ENCODE measurements around the gene XPNPEP1.

XPNPEP1 gene

DNA sequence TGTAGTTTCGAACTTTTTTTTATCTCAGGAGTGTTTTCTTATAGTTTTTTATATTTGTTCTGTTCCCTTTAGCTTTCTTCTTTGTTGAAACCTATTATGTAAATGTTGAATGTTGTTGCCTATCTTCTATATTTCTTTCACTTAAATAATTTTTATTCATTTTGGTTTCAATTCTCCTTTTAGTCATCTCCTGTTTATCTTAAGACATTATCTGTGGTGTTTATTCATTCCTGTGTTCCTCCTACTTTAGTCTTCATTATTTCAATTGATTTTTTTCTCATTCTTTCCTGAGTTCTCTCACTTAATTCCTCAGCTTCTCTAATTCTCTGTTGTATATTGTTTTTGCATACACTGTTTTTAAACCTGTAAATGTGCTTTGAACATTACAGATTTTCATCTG lies 64.1 kb downstream of the XPNPEP1 start:
- TF ChIP-seq, protein P1, sequence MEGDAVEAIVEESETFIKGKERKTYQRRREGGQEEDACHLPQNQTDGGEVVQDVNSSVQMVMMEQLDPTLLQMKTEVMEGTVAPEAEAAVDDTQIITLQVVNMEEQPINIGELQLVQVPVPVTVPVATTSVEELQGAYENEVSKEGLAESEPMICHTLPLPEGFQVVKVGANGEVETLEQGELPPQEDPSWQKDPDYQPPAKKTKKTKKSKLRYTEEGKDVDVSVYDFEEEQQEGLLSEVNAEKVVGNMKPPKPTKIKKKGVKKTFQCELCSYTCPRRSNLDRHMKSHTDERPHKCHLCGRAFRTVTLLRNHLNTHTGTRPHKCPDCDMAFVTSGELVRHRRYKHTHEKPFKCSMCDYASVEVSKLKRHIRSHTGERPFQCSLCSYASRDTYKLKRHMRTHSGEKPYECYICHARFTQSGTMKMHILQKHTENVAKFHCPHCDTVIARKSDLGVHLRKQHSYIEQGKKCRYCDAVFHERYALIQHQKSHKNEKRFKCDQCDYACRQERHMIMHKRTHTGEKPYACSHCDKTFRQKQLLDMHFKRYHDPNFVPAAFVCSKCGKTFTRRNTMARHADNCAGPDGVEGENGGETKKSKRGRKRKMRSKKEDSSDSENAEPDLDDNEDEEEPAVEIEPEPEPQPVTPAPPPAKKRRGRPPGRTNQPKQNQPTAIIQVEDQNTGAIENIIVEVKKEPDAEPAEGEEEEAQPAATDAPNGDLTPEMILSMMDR (IDR thresholded peaks at IDR 0.05; ENCODE audit: insufficient read depth, low read length, missing control alignments): no peak
- POLR2A ChIA-PET: no interaction called here
- DNase-seq (ENCODE audit: low read depth, low spot score): no peak
- no peak overlapping the region for H3K4me3 ChIP-seq (ENCODE audit: low read depth, low read length)
- CTCF ChIA-PET: interaction anchor here (0.9 to 1.5 kb wide), 2 partner anchors 10 to 13 kb away, joined by 3 to 4 read pairs; no protein-coding TSS in a partner anchor

DNA sequence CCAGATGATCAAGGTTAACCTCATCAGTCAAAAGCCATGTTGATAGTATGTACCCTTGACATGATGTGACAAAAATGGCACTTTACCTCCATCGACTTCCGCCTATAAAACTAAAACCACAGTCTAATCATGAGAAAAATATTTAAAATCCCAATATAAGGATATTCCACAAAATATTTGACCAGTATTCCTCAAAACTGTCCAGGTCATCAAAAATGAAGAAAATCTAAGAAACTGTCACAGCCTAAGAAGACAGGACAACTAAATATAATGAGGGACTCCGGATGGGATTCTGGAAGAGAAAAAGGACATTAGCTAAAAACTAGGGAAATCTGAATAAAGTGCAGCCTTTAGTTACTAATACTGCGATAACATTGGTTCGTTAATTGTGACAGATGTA lies 67.6 kb downstream of the XPNPEP1 start:
- ChIA-PET POLR2A (no interaction called here), CTCF (interaction anchor here (1.6 kb wide), 1 partner anchor 10 kb away, joined by 3 read pairs; no protein-coding TSS in a partner anchor)
- TF ChIP-seq, protein P1 (IDR thresholded peaks at IDR 0.05; ENCODE audit: insufficient read depth, low read length, missing control alignments): no peak

DNA sequence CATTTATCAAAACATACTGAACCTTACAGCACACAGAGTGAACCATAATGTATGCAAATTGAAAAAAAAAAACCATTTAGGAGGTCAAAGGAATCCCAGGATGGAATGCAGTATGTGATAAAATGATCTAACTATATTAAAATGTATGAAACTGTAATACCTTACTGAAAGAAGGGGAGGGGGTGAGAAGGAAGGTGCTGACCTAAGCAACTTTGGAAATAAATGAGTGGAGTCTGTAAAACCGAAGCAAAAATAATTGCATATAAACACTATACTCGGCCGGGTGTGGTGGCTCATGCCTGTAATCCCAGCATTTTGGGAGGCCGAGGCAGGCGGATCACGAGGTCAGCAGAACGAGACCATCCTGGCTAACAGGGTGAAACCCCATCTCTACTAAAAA lies 69.4 kb downstream of the XPNPEP1 start:
- no peak for DNase-seq (ENCODE audit: low read depth, low spot score)
- H3K4me3 ChIP-seq (ENCODE audit: low read depth, low read length): no peak overlapping the region
- POLR2A ChIA-PET: no interaction called here
- CTCF ChIA-PET: interaction anchor here (0.7 to 2.2 kb wide), 4 partner anchors 10 to 1885 kb away, joined by 4 to 19 read pairs (median 6); no protein-coding TSS in a partner anchor
- TF ChIP-seq, protein P1 (IDR thresholded peaks at IDR 0.05; ENCODE audit: insufficient read depth, low read length, missing control alignments): no peak

More for the DNA sequence above, 67.6 kb downstream of the XPNPEP1 start:
- no peak for DNase-seq (ENCODE audit: low read depth, low spot score)
- no peak overlapping the region for H3K4me3 ChIP-seq (ENCODE audit: low read depth, low read length)

DNA sequence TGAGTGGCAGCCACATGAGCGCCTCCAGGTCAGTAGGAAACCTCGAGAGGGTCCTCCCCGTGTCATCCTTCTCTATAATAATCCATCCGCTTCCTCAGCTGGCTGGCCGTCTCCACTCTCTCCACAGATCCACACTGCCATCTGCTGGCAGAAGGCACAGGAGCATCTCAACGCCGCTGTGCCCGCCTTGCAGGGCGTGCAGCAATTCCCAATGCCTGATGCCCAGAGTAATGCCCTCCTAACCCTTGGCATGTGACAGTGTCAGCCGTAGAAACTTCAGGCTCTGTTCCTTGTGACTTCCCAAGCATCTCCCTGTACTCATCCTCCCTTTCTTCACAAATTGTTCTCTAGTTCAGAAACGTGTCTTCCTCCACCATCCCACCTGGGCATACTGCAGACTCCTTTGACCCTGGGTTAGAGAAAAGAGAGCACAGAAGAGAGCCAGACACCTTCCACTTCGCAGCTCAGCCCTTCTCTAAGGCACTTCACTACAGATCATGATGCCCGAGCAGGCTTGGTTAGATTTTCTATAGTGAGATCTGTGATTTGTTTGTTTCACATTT lies 70.8 kb downstream of the XPNPEP1 start:
- ChIA-PET POLR2A (no interaction called here), CTCF (interaction anchor here (0.7 to 2.2 kb wide), 11 partner anchors 8 to 1648 kb away, joined by 3 to 19 read pairs (median 4); no protein-coding TSS in a partner anchor)
- no peak overlapping the region for H3K4me3 ChIP-seq (ENCODE audit: low read depth, low read length)
- TF ChIP-seq, protein P1 (IDR thresholded peaks at IDR 0.05; ENCODE audit: insufficient read depth, low read length, missing control alignments): peak; percentile 96
- no peak for DNase-seq (ENCODE audit: low read depth, low spot score)

DNA sequence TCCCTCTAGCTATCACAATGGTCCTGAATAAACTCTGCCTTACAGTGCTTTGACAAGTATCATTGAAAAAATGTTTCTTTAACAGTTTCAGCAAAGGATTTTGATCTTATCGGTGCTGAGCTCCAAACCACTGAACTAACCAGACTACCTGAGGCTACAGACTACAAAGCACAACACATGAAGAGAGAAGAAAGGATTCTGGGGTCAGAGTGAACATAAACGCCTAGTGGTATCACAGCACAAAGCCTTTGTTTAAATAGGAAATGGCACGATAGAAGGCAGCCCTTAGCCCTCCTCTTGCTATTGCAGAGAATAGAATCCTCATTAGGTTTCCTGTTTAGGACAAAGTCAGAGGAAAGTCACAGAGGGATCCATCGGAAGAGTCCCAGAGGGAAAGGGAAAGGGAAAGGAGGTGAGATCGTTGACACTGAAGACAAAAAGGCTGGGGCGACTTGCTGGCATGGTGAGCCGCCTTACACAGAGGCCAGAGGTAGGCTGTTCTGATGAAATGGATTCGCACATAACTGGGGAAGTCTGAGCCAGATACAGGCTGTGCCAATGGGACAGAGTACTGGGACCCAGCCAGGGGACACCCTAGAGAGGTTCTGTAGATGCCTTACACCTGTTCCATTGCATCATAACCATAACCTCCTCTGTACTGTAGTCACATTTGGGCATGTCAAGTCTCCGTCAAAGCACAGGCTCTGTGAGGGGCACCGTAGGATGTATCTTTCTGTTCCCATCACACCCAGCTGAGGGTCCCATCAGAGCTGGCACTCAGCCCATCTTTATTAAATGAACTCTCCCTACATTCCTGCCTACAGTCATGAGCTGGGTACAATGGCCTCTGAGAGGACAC lies 71.5 kb downstream of the XPNPEP1 start:
- TF ChIP-seq, protein P1 (IDR thresholded peaks at IDR 0.05; ENCODE audit: insufficient read depth, low read length, missing control alignments): no peak
- POLR2A ChIA-PET: no interaction called here
- CTCF ChIA-PET: interaction anchor here (0.6 to 2.2 kb wide), 12 partner anchors 7 to 1647 kb away, joined by 3 to 19 read pairs (median 4); no protein-coding TSS in a partner anchor
- H3K4me3 ChIP-seq (ENCODE audit: low read depth, low read length): no peak overlapping the region
- DNase-seq (ENCODE audit: low read depth, low spot score): no peak

DNA sequence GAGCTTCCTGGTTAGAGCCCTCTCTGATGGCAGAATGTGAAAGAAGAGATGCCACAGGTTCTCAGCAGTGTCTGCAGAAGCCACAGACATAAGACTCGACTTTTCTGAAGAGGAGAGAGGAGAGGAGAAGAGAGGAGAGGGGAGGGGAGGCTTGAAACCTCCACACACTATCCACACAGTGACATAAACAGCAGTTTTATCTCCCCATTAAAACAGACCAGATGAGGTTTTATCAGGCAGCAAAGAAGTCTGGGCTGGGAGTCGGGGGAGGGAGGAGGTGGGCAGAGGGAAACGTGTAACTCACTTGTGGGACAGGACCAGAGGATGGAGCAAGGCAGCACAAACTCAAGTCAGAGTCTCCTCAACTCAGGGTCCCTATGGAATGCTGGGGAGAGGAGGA lies 76.5 kb downstream of the XPNPEP1 start:
- TF ChIP-seq, protein P1 (IDR thresholded peaks at IDR 0.05; ENCODE audit: insufficient read depth, low read length, missing control alignments): no peak
- no peak overlapping the region for H3K4me3 ChIP-seq (ENCODE audit: low read depth, low read length)
- no peak for DNase-seq (ENCODE audit: low read depth, low spot score)
- ChIA-PET CTCF (interaction anchor here (1.5 kb wide), 1 partner anchor 10 kb away, joined by 3 read pairs; no protein-coding TSS in a partner anchor), POLR2A (no interaction called here)

Data from AG04449 (cell line).